GM12865 (cell line): Measurements from ENCODE around the gene ATE1.

Experiments used
- DNase-seq: peaks from one replicate; pipeline ENCODE4 v3.0.0; 2010; ENCODE audit warnings: low read depth
- H3K4me3 ChIP-seq: 2 replicates; pipeline ENCODE4 v1.5.1; 2011; ENCODE audit warnings: mild to moderate bottlenecking, low read depth, low read length, control low read depth
- TF ChIP-seq, protein P1 (sequence below): IDR thresholded peaks from 2 replicates; pipeline ENCODE4 v1.5.1; 2011; ENCODE audit warnings: low read length, control low read depth, low read depth, inconsistent platforms; ENCODE audit not compliant: insufficient read depth; ENCODE audit errors: missing control alignments

ATE1 gene

DNA sequence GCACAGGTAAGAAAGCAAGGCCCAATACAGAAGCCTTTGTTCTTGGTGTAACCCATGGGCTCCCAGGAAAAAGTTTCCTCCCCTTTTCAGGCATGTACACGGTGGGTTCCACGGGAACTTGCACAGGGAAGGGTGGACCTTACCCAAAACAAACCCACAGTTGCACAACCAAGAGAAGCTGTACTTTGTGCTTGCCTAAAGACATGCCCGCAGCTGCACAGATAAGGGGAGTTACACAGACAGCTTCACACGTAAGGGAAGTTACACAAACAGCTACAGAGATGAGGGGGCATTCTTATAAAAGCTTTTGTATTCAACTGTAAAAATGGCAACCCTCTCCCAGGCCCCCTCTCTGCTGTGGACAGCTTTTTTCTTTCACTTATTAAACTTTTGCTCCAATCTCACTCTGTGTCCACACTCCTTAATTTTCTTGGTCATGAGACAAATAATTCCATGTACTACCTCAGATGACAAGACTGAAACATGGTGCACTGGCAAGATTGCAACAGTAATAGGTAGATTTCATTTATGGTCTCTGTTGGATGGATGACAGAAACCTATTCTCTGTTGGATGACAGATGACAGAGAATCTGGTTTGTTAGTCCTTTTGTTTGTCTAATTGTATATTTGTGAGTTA lies 72.9 kb downstream of the ATE1 start:
- no peak for DNase-seq

DNA sequence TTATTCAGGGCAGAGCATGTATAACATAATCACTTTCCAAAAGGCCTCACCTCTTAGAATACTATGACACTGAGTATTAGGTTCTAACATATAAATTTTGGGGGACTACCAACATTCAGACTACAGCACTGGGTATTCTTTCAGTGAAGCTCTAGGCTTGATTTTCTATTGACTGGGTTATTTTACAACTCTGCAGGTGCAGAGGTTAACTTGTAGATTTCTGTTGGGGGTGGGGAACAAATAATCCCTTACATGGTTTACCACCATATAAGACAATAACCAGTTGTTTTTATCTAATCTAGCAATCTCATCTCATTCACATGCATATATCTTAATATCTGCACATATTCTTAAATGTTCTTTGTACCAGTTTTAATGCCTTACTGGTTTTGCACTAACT lies 73.9 kb downstream of the ATE1 start:
- no peak overlapping the region for H3K4me3 ChIP-seq
- TF ChIP-seq, protein P1, sequence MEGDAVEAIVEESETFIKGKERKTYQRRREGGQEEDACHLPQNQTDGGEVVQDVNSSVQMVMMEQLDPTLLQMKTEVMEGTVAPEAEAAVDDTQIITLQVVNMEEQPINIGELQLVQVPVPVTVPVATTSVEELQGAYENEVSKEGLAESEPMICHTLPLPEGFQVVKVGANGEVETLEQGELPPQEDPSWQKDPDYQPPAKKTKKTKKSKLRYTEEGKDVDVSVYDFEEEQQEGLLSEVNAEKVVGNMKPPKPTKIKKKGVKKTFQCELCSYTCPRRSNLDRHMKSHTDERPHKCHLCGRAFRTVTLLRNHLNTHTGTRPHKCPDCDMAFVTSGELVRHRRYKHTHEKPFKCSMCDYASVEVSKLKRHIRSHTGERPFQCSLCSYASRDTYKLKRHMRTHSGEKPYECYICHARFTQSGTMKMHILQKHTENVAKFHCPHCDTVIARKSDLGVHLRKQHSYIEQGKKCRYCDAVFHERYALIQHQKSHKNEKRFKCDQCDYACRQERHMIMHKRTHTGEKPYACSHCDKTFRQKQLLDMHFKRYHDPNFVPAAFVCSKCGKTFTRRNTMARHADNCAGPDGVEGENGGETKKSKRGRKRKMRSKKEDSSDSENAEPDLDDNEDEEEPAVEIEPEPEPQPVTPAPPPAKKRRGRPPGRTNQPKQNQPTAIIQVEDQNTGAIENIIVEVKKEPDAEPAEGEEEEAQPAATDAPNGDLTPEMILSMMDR: no peak
- DNase-seq: no peak

More for the DNA sequence above, 72.9 kb downstream of the ATE1 start:
- TF ChIP-seq, protein P1: no peak
- H3K4me3 ChIP-seq: no peak overlapping the region

DNA sequence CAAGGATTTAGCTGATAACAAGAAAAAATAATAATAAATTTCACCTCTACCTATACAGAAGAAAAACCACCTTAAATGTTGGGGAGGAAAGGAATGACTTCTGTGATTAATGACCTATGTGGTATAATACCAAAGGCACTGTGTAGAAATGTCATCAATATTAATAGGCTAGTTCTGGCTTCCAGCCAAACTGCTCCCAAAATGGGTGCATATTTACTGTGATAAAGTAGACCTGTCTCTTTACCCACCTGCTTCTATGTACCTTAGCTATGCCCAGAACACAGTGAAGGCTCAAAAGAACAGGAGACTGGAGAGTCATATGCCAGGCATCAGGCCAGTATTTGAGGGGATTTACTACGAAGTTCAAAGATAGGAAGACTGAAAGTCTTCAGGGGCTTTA lies 76.0 kb downstream of the ATE1 start:
- DNase-seq: no peak
- no peak overlapping the region for H3K4me3 ChIP-seq
- TF ChIP-seq, protein P1: no peak

DNA sequence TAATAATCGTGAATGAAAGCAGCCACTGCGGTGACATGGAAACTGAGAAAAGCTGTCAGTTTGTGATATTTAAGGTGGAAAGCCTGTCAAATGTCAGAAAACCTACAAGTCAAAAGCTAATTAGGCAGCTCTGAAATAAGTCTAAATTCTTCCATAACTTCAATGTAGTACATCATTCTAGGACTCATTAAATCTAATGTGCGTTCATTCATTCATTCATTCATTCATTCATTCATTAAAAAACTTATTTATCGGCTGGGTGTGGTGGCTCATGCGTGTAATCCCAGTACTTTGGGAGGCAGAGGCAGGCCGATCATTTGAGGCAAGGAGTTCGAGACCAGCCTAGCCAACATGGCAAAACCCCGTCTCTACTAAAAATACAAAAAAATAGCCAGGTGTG lies 79.7 kb downstream of the ATE1 start:
- H3K4me3 ChIP-seq: no peak overlapping the region
- DNase-seq: no peak
- TF ChIP-seq, protein P1: no peak

DNA sequence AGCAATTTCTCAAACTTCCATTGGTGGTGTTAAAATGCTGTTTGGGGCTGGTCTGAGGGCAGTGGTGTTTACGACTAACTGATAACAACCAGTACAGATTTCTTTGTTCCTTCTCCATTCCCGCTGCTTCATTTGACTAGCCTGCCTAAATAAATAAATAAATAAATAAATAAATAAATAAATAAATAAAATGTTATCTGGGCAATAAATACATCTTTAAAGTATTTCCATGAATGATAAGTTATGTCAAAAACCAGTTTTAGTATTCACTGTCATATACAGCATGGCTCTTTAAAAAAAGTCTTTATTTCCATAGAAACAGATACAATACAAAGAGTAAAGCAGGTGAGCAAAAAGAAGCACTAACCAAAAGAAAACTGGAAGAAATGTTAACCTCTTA lies 81.3 kb downstream of the ATE1 start:
- no peak for DNase-seq
- TF ChIP-seq, protein P1: no peak
- no peak overlapping the region for H3K4me3 ChIP-seq

DNA sequence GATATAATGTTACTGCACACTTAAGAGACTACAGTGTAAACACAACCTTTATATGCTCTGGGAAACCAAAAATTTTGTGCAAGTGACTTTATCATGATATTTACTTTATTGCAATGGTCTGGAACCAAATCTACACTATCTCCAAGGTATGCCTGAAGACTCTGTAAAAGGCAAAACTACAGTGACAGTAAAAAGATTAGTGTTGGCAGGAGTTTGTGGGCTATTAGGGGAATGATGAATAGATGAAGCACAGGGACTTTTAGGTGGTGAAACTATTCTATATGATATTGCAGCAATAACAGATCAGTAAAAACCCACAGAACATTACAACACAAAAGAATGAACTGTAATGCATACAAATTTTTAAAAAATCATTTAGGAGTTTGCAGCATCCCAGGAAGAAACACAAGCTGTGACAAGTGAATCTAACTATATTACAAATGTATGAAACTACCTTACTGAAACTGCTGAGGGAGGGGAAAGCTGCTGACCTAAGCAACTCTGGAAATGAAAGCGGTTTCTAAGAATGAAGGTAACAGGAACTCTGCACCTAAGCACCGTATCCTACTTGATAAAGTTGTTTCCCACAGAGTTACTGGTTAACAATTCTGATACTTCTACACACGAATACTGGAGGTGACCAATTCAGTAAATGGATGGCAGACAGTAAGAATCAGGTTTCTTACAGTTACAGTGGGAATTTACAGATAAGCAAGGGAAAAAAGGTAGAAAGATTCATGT lies 82.6 kb downstream of the ATE1 start:
- H3K4me3 ChIP-seq: no peak overlapping the region
- TF ChIP-seq, protein P1: no peak
- peak; percentile 56 for DNase-seq
